NB4 (cell line): ENCODE measurements around the gene SSBP3.

ENCODE experiments used
- DNase-seq: peaks from one replicate; pipeline ENCODE4 v3.0.0; 2010; ENCODE audit warnings: low read depth
- H3K4me3 ChIP-seq: one replicate; pipeline ENCODE4 v1.5.1; 2011; ENCODE audit warnings: mild to moderate bottlenecking, low read depth, low read length, moderate library complexity
- CTCF ChIP-seq: IDR thresholded peaks from one replicate; pipeline ENCODE4 v1.5.1; 2012; ENCODE audit warnings: low read depth, low read length
- MYC ChIP-seq: IDR thresholded peaks from 2 replicates; pipeline ENCODE4 v1.6.1; 2011; ENCODE audit warnings: low read depth, low read length
- POLR2A ChIP-seq: IDR thresholded peaks from 2 replicates; pipeline ENCODE4 v1.6.1; 2011; ENCODE audit warnings: mild to moderate bottlenecking; ENCODE audit not compliant: insufficient read length; ENCODE audit errors: extremely low read depth
- TF ChIP-seq, protein P1 (sequence below): IDR thresholded peaks from 2 replicates; pipeline ENCODE4 v1.6.1; 2011; ENCODE audit warnings: low read depth, low read length

The SSBP3 gene

GRCh38 chr1:54248966-54249365 lies 157.2 kb downstream of the SSBP3 start:
- no peak for DNase-seq
- no peak overlapping the region for H3K4me3 ChIP-seq
- TF ChIP-seq CTCF = no peak
- no peak for TF ChIP-seq POLR2A
- TF ChIP-seq MYC = no peak
- TF ChIP-seq, protein P1, sequence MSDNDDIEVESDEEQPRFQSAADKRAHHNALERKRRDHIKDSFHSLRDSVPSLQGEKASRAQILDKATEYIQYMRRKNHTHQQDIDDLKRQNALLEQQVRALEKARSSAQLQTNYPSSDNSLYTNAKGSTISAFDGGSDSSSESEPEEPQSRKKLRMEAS = no peak

GRCh38 chr1:54247863-54248515 lies 158.2 kb downstream of the SSBP3 start:
- DNase-seq = no peak
- H3K4me3 ChIP-seq = no peak overlapping the region
- no peak for TF ChIP-seq POLR2A
- no peak for TF ChIP-seq CTCF
- TF ChIP-seq MYC = no peak
- TF ChIP-seq, protein P1 = no peak

GRCh38 chr1:54246116-54246721 lies 160.0 kb downstream of the SSBP3 start:
- TF ChIP-seq, protein P1 = no peak
- no peak for TF ChIP-seq CTCF
- no peak for TF ChIP-seq POLR2A
- TF ChIP-seq MYC = no peak
- DNase-seq = no peak
- no peak overlapping the region for H3K4me3 ChIP-seq

- TF ChIP-seq CTCF = no peak
- H3K4me3 ChIP-seq = no peak overlapping the region
- no peak for DNase-seq
These were observed 160.7 kb downstream of the SSBP3 start for GRCh38 chr1:54245501-54245900.

- no peak for DNase-seq
- TF ChIP-seq CTCF (no peak), POLR2A (no peak), MYC (no peak)
- no peak overlapping the region for H3K4me3 ChIP-seq
These were observed 161.5 kb downstream of the SSBP3 start for GRCh38 chr1:54244655-54245054.

DNA sequence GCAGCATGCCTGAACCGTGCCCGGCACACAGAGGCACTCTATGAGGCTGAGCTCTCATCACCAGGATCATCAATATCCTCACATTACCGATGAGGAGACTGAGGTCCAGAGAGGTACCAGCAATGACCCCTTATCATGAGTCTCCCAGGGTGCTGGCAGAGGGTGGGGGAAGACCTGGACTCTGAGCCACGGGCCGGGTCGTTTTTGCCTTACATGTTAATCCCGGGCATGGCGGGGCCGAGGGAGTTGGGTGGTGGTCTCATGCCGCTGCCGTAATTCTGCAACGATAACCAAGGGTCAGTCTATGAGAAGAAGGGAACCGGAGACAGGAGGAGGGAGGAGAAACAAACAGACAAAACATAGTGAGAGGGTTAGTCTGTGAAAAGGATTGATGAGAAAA lies 163.2 kb downstream of the SSBP3 start:
- TF ChIP-seq MYC = no peak
- TF ChIP-seq CTCF = no peak
- H3K4me3 ChIP-seq = no peak overlapping the region
- DNase-seq = no peak
